CD4-positive, alpha-beta T cell (primary cell): ENCODE data around the gene DYNC1H1. TPM values are rescaled to one million over a fixed set of nuclear protein-coding genes. Genes with fewer than 3 reads are reported as not detected.
"Not testable (repeated sequence)": the region's sequence is repeated elsewhere in the genome, so short reads cannot be mapped to it uniquely, and the experiment has no call there.

Experiments used
- ATAC-seq: fragments of 200-7000 bp; cut with Tn5 transposase; one replicate; pipeline ENCODE4 v1.10.0; 2022; ENCODE audit warnings: mild to moderate bottlenecking; ENCODE audit not compliant: poor library complexity
- CTCF ChIA-PET: fragments of 350-600 bp; sonication (Branson Sonifier 250); formaldehyde crosslinking; loops from one replicate; lab custom pipeline; 2021; ENCODE audit warnings: antibody characterized with exemption, inconsistent platforms; lab: Charles Lee
- POLR2A ChIA-PET: fragments of 350-600 bp; sonication (Branson Sonifier 250); formaldehyde crosslinking; loops from one replicate; lab custom pipeline; 2021; ENCODE audit warnings: antibody characterized with exemption, inconsistent platforms; lab: Charles Lee
- DNase-seq, 14 experiments: peaks; one replicate each; pipeline ENCODE4 v3.0.0-alpha.2; 2013 to 2020; ENCODE audit warnings: mixed read lengths in 2 of 14
- H3K27ac ChIP-seq, 2 donors: one replicate each; pipeline versions ENCODE4 v1.5.1 to v1.7.0; 2013; ENCODE audit warnings: low read length in 2 of 2, low read depth in 1 of 2, mild to moderate bottlenecking in 1 of 2
- H3K27me3 ChIP-seq, 2 experiments: 1 replicate in 1 of 2; 2 replicates in 1 of 2; pipeline versions ENCODE4 v1.6.1 to v1.7.0; 2013; ENCODE audit warnings: low read length in 2 of 2, control low read depth in 1 of 2, mild to moderate bottlenecking in 1 of 2, moderate library complexity in 1 of 2; ENCODE audit not compliant: insufficient read depth in 2 of 2, control insufficient read depth in 1 of 2
- H3K36me3 ChIP-seq: one replicate; pipeline ENCODE4 v1.6.1; 2013; ENCODE audit warnings: low read length, control low read depth; ENCODE audit not compliant: insufficient read depth
- H3K4me1 ChIP-seq: one replicate; pipeline ENCODE4 v1.6.1; 2013; ENCODE audit warnings: low read length, control low read depth; ENCODE audit not compliant: insufficient read depth
- H3K4me3 ChIP-seq: one replicate; pipeline ENCODE4 v1.5.1; 2013; ENCODE audit warnings: mild to moderate bottlenecking, low read length, moderate library complexity
- H3K9me3 ChIP-seq, 2 experiments: 1 replicate in 1 of 2; 2 replicates in 1 of 2; pipeline versions ENCODE4 v1.6.1 to v1.7.0; 2013; ENCODE audit warnings: low read length in 2 of 2, mild to moderate bottlenecking in 2 of 2, control low read depth in 1 of 2, moderate library complexity in 1 of 2; ENCODE audit not compliant: control insufficient read depth in 1 of 2, insufficient read depth in 1 of 2
- H3K27ac Mint-ChIP-seq: one replicate; pipeline ENCODE4 v1.8.0; 2020; ENCODE audit warnings: mixed read lengths
- H3K27me3 Mint-ChIP-seq: one replicate; pipeline ENCODE4 v1.8.0; 2021; ENCODE audit warnings: mixed read lengths
- H3K36me3 Mint-ChIP-seq: one replicate; pipeline ENCODE4 v1.8.0; 2021; ENCODE audit warnings: low read depth, mixed read lengths
- H3K4me1 Mint-ChIP-seq: one replicate; pipeline ENCODE4 v1.8.0; 2021; ENCODE audit warnings: low read depth, mixed read lengths
- H3K4me3 Mint-ChIP-seq: one replicate; pipeline ENCODE4 v1.8.0; 2020; ENCODE audit warnings: mild to moderate bottlenecking, mixed read lengths
- H3K9me3 Mint-ChIP-seq: one replicate; pipeline ENCODE4 v1.8.0; 2020; ENCODE audit warnings: mixed read lengths
- intact Hi-C, 2 experiments: fragments of 100-400 bp; cut with DNase I in 1 of 2; cut with micrococcal nuclease in 1 of 2; formaldehyde crosslinking; loops; one replicate each; pipeline versions ENCODE4 v1.15.1 to v1.9.0; 2023 to 2025; cut with DNase I, micrococcal nuclease
- total RNA-seq, 174 experiments: library from RNA in 2 of 174; stranded (reverse) in 2 of 174; gene quantifications; one replicate each; pipeline ENCODE4 v1.2.3 and lab custom pipeline; 2021 to 2026
- TF ChIP-seq, protein P1 (sequence below): fragments of 200-600 bp; IDR thresholded peaks from one replicate; pipeline ENCODE4 v1.8.0; 2022; ENCODE audit warnings: antibody characterized with exemption, mild to moderate bottlenecking

The DYNC1H1 gene
- total RNA-seq, 2 experiments from 2014 or later, result 286 to 293 TPM

DNA sequence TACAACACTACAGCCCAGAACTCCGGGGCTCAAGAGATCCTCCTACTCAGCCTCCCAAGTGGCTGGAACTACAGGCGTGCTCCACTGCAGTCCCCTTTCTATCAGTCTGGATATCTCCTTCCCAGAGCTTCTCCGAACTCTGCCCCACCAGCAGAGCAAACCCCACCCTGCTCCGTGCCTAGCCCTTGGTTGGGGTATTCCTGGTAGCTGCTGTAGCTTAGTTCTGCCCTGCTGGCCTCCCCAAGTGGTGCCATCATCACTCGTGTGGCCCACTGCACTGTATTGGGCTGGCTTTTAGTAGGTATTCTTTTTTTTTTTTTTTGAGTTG lies 113.0 kb downstream of the DYNC1H1 start:
- DNase-seq (no peak), ATAC-seq (no peak)
- POLR2A ChIA-PET, result interaction anchor here (0.8 to 1.4 kb wide), 3 partner anchors 9 to 48 kb away, joined by 3 to 6 read pairs (median 3); no protein-coding TSS in a partner anchor
- H3K27ac ChIP-seq, result no peak overlapping the region
- H3K4me3 Mint-ChIP-seq, result no peak overlapping the region
- H3K36me3 Mint-ChIP-seq, result peaks cover 43% of the 10 kb centered on the region
- CTCF ChIA-PET, result interaction anchor here (0.7 kb wide), 1 partner anchor 438 kb away, joined by 3 read pairs; no protein-coding TSS in a partner anchor
- no peaks in the 10 kb centered on the region for H3K27me3 Mint-ChIP-seq
- H3K27ac Mint-ChIP-seq, result no peak overlapping the region
- no peaks in the 10 kb centered on the region for H3K9me3 Mint-ChIP-seq
- H3K4me3 ChIP-seq, result no peak overlapping the region
- peaks cover 35% of the 10 kb centered on the region for H3K36me3 ChIP-seq
- TF ChIP-seq, protein P1, sequence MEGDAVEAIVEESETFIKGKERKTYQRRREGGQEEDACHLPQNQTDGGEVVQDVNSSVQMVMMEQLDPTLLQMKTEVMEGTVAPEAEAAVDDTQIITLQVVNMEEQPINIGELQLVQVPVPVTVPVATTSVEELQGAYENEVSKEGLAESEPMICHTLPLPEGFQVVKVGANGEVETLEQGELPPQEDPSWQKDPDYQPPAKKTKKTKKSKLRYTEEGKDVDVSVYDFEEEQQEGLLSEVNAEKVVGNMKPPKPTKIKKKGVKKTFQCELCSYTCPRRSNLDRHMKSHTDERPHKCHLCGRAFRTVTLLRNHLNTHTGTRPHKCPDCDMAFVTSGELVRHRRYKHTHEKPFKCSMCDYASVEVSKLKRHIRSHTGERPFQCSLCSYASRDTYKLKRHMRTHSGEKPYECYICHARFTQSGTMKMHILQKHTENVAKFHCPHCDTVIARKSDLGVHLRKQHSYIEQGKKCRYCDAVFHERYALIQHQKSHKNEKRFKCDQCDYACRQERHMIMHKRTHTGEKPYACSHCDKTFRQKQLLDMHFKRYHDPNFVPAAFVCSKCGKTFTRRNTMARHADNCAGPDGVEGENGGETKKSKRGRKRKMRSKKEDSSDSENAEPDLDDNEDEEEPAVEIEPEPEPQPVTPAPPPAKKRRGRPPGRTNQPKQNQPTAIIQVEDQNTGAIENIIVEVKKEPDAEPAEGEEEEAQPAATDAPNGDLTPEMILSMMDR, result no peak
- peaks cover 28% of the 10 kb centered on the region for H3K4me1 Mint-ChIP-seq
- no peaks in the 10 kb centered on the region for H3K27me3 ChIP-seq
- intact Hi-C loops, result no loop called here
- no peaks in the 10 kb centered on the region for H3K9me3 ChIP-seq
- H3K4me1 ChIP-seq, result no peaks in the 10 kb centered on the region

DNA sequence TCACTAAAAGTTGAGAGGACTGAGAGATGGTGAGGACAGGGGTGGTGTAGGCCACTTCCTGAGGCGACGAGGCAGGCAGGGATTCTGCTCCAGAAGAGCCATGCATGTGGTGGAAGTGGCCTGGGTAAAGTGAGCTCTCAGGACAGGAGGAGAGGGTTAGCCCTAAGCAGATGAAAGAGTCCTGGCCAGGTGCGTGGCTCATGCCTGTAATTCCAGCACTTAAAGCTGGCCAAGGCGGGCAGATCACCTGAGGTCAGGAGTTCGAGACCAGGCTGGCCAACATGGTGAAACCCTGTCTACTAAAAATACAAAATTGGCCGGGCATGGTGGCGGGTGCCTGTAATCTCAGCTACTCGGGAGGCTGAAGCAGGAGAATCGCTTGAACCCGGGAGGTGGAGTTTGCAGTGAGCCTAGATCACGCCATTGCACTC lies 114.0 kb downstream of the DYNC1H1 start:
- H3K27me3 ChIP-seq, H3K4me3 Mint-ChIP-seq, DNase-seq, ATAC-seq, H3K27ac ChIP-seq, H3K27me3 Mint-ChIP-seq, intact Hi-C loops, H3K4me1 ChIP-seq, H3K4me3 ChIP-seq, H3K9me3 Mint-ChIP-seq, H3K9me3 ChIP-seq, H3K27ac Mint-ChIP-seq: not testable (repeated sequence)
- Mint-ChIP-seq H3K4me1 (peaks cover 36% of the 10 kb centered on the region), H3K36me3 (peaks cover 53% of the 10 kb centered on the region)
- H3K36me3 ChIP-seq, result peaks cover 46% of the 10 kb centered on the region
- POLR2A ChIA-PET, result interaction anchor here (1.9 kb wide), 1 partner anchor 9 kb away, joined by 6 read pairs; no protein-coding TSS in a partner anchor
- CTCF ChIA-PET, result interaction anchor here (1.3 kb wide), 1 partner anchor 18 kb away, joined by 4 read pairs; no protein-coding TSS in a partner anchor

- H3K36me3 Mint-ChIP-seq, result peaks cover 60% of the 10 kb centered on the region
- TF ChIP-seq, protein P1, result no peak
- H3K27ac Mint-ChIP-seq, result no peak overlapping the region
- ChIA-PET POLR2A (interaction anchor here (1.9 kb wide), 1 partner anchor 9 kb away, joined by 6 read pairs; no protein-coding TSS in a partner anchor), CTCF (interaction anchor here (1.3 kb wide), 1 partner anchor 18 kb away, joined by 4 read pairs; no protein-coding TSS in a partner anchor)
- Histone ChIP-seq H3K27me3 (no peaks in the 10 kb centered on the region), H3K9me3 (no peaks in the 10 kb centered on the region), H3K27ac (no peak overlapping the region), H3K4me1 (peaks cover 9% of the 10 kb centered on the region), H3K36me3 (peaks cover 53% of the 10 kb centered on the region), H3K4me3 (no peak overlapping the region)
- DNase-seq (no peak), ATAC-seq (no peak)
- no peaks in the 10 kb centered on the region for H3K9me3 Mint-ChIP-seq
- no peaks in the 10 kb centered on the region for H3K27me3 Mint-ChIP-seq
- peaks cover 43% of the 10 kb centered on the region for H3K4me1 Mint-ChIP-seq
- intact Hi-C loops, result no loop called here
- H3K4me3 Mint-ChIP-seq, result no peak overlapping the region
Measured at GRCh38 chr14:102078831-102079699, 114.7 kb downstream of the DYNC1H1 start.
